Amniotic epithelial cell (primary cell): ENCODE measurements around the gene TMEM205.
A peak's percentile ranks its signal among the peaks of the same experiment; 100 is the strongest.
"Not testable (repeated sequence)": the region's sequence is repeated elsewhere in the genome, so short reads cannot be mapped to it uniquely, and the experiment has no call there.

ENCODE experiments used
- DNase-seq: peaks from one replicate; pipeline ENCODE4 v3.0.0-alpha.2; 2010; ENCODE audit warnings: low read depth

Gene TMEM205

DNA sequence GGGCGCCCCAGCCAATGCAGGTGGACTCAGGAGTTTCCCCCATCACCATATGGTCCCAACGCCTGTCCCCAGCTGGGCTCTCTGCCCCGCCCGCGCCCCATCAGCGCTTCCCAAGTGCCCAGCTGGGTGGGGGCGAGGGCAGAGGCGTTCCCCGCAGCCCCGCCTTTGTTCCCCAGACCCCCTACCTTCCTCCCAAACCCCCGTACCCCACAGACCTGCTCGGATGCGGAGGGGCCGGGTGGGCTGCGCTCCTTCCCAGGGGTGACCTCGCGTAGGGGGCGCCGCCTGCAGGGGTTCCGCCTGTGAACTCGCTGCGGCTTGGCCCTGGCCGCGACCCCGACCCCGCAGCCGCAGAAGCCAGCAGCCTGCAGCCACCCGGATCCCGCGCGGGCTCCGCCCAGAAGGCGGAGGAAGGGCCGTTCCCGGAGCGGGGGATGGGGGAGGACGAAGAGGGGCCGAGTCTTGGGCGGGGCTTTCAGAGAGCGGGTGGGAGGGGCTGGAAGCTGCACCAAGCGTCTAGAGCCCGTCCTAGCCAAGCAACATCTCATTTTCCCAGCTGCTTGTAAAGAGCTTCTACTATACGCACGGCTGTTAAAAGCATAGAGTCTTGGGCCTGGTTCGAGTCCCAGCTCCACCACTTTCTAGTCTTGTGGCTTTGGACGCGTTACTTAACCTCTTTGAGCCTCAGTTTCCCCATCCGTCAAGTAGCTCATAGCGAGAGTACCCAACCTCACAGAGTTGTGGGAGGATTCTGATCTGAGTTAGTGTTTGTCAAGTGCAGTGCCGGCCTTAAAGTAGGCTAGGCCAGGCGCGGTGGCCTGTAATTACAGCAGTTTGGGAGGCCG is 6.6 kb downstream of the TMEM205 start, which contains the start of gene RAB3D:
Gene RAB3D (minus strand): TSS at position 404 of the 845 bp plus-strand sequence. CDS start 2,258 bp downstream, outside the sequence.
- DNase-seq, result peak; percentile 89

DNA sequence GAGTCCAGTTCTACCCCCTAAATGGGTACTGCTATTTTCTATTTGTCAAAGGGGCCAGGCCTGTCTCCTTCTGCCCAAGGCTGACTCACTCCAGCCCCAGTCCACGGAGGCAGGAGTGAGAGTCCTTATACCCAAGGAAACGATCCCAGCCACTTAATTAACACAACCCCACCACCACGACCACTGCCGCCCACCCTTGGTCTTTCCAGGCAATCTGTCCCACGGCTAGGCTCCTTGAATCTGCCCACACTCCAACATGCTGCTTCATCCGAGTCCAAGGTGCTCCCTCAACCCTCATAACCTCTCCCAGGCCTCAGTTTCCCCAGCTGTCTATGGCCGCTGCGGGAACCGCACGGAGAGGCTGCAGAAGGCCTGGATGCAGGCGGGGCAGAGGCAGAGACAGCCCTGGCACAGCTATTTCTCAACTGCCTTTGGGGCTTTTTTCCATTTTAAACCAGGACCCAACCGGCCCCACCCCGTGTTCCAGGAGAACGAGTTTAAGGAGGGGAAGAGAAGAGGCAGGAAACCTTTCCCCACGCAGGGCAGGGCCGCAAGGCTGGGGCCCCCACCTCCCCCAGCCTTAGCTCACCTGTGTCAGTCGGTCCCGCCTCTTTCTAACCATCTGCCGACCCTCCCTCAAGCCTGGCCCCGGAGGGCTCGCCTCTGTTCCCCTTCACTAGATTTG is 7.4 kb downstream of the TMEM205 start:
- DNase-seq, result no peak

DNA sequence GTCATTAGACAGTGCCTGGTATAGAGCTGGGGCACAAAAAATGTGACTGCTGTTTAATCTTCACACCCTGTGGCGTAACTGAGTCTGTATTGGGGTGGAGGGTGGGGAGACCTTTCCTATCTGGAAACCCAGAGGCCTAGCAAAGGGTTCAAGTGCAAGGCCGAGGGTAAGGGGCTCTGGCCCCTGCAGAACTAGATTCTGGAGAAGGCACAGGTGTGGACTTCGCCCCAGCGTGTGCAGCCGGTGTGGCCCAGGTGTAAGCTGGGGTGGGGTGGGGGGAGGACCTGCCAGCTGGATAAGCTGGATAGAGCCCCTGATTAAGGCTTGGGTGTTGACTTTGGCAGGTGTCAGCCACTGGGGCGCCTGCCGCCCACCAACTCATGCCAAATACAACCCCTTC is 7.9 kb downstream of the TMEM205 start:
- DNase-seq, result no peak

DNA sequence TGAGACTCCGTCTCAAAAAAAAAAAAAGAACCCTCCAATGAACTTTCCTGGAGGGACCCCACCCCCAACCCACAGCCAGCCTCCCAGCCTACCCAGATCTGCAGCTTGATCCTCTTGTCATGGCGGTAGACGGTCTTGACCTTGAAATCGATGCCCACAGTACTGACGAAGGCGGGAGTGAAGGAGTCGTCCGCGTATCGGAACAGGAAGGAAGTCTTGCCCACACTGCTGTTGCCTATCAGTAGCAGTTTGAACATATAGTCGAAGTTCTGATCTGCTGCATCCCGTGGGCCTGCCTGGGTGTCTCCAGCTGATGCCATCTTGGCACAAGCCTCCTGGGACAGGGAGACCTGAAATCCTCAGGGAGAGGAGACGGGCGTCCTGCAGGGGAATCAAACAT is 9.0 kb downstream of the TMEM205 start:
- DNase-seq, result no peak

DNA sequence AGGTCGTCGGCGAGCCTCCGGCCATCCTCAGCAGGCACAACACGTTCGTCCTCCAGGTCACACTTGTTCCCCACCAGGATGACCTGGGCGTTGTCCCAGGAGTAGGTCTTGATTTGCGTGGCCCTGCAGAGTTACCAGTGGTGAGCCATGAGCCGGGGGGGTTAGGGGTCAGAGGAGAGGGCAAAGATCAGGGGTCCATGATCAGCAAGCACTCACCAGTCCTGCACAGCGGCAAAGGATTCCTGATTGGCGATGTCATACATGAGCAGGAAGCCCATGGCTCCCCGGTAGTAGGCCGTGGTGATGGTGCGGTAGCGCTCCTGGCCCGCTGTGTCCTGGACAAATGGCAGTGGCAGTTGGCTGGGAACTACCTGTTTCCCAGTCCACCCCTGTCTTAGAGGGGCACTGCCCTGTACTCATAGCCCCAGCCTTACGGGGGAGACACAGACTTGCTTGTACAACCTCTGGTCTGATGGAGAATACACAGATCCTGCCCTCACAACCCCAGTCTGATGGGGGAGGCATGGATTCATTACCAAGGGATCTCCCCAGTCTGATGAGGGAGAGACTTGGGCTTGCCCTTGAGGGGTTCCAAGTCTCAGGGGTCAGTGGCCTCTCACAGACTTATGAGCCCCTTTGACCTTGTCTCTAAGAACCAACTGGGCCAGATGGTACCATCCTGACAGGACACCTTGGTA is 10.5 kb downstream of the TMEM205 start:
- no peak for DNase-seq

DNA sequence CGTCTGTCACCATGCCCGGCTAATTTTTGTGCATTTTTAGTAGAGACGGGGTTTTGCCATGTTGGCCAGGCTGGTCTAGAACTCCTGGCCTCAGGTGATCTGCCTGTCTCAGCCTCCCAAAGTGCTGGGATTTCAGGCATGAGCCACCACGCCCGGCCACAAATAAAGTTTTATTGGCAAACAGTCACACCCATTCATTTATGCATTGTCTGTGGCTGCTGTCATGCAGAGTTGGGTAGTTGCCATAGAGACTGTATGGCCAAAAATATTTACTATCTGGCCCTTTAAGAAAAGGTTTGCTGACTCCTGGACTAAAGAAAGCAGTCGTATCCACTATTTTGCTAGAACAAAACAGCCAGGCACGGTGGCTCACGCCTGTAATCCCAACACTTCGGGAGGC is 12.2 kb downstream of the TMEM205 start:
- DNase-seq, result not testable (repeated sequence)

DNA sequence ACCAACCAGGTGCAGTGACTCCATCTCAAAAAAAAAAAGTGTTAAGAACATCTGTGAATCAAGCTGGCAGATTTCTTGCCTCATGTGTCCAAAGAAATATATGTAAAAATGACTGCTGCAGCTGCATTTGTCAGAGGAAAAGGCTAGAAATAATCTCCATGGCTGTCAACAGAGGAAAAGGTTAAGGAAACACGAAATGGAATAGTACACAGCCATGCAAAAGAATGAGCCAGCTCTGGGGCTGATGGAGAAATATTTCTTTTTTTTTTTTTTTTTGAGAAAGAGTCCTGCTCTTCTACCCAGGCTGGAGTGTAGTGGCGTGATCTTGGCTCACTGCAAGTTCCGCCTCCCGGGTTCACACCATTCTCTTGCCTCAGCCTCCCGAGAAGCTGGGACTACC is 13.2 kb downstream of the TMEM205 start:
- DNase-seq, result no peak

DNA sequence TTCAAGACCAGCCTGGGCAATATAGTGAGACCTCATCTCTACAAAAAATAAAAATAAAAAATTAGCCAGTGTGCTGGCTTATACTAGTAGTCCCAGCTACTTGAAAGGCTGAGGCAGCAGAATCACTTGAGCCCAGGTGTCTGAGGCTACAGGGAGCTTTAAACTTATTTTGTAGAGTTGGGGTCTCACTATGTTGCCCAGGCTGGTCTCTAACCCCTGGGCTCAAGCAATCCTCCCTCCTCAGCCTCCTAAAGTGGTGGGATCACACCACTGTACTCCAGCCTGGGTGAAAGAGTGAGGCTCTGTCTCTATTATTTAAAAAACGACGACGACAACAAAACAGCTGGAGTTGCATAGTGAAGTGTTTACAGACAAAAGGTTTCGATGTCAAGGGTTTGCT is 14.6 kb downstream of the TMEM205 start:
- no peak for DNase-seq

DNA sequence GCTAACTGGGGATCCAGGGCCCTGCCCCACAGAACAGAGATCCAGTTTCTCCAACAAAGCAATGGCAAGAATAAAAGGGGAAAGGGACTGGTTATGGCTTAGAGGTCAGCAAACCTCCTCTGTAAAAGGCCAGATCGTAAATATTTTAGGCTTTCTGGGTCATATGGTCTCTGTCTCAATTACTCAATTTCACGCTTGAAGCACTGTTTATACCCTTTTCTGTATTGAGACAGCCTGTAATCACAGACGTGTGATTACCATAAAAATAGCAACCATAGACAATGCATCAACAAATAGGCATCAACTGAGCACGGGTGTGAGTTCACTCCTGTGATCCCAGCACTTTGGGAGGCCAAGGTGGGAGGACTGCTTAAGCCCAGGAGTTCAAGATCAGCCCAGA is 15.9 kb downstream of the TMEM205 start:
- DNase-seq, result no peak

DNA sequence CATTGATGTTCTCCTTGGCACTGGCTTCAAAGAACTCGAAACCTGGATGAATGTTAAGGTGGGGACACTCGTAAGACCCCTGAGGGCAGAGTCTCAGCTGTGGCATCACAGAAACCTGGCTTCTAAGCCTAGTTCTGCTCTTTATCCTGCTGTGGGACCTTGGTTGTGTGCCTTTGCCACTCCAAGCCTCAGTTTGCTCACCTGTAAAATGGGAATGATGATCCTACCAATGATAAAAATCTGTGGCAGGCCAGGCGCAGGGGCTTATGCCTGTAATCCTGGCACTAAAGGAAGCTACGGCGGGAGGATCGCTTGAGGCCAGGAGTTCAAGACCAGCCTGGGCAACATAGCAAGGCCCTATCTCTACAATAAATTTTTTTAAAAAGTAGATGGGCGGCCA is 20.5 kb downstream of the TMEM205 start:
- no peak for DNase-seq

DNA sequence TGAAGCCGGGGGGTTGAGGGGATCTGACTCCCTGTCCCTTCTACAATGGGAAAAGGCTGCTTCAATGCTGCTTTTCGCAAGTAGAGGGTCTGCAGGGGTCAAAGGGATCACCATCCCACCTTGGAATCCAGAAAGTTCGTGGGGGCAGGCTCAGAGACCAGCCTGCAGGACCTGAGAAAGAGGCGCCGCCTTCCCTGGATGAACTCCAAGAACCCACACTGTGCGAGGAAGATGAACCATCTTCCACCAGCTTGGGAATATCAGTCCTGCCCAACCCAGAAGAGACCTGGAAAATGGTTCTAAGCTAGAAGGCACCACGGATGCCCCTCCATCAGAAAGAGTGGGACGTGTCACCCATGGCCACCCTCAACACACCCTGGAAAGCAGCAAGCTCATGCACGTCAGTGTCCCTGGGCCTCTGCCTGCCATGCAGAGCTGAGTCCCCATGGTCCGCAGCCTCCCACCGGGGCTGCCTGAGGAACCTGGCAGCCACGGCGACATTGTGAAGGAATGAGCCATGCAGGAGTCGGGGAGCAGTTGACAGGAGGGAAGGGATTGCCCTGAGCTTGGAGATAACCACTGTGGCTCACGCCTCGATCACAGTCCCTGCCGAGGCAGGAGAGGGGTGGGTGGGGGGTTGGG is 21.2 kb downstream of the TMEM205 start:
- DNase-seq, result peak; percentile 22

DNA sequence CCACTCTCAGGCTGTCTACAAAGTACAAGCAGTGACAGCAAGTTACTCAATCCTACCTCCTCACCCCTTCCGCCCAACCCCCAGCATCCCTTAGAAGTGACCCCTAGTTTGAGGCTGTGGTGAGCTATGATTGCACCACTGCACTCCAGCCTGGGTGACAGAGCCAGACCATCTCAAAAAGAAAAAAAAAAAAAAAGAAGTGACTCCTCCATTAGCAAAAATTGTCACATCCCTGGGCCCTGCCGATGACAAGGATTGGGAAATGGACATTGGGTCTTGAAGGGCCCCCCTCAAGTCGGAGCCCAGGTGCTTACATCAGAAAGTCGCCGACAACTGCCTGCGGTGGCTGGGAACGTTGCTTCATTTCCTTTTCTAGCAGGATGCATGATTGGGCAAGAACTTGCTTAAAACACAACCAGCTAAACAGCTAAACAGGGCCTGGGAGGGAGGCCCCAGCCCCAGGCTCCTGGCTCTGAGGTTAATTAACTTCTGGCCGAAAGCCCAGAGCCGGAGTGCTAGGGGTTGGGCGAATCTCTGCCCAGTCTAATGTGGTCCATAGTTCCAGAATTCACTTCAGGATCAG is 21.9 kb downstream of the TMEM205 start:
- DNase-seq, result peak; percentile 97

DNA sequence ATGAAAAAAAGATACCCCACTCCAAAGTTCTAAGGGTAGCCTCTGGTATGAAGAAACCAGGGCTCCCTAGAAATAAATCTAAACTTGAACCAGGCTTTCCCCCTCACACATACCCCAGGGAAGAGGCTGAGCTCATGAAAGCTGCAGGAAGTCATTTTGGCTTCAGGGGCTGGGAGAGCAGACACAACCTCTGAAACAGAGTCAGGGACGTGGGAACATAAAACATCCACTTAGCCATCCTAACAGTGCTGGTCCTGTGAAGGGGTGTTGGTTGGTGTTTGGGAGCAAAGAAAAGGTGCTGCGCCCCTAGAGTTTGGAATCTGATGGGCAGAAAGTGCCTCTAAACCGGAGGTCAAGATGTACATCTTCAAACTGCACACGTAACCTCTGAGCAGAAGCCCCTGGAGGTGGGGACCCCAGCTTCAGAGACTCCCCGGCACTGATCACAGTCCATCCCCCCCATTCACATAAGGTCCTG is 22.4 kb downstream of the TMEM205 start:
- DNase-seq, result no peak

DNA sequence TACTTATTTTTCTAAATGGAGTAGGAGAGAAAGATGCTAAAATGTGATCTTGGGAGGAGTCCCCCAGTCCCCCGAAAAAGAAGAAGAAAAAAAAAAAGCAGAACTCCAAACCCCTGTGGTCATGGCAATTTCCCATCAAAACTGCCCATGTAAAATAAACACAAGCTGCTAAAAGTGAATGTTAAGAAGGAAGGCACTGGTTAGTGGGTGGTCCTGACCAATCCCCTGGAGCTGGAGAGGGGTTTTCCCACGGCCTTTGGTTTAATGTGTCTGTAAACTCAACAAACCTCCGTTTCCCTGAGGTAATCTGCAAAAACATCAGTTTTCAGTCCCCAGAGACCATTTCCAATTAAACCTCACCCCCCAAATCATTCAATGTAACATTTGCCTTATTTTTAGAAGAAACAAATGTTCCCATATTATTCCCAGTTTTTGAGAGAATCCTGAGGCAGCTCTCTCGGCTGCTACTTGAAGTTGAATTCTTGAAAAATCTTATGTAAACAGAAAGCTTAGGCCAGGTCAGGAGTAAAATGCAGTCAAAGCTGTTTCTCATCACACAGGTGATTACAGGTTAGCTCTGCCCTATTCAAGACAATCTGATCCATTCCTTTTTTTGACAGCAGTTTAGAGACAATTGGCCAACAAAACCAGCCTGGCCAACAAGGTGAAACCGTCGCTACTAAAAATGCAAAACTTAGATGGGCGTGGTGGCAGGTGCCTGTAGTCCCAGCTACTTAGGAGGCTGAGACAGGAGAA is 23.6 kb downstream of the TMEM205 start:
- DNase-seq, result no peak

DNA sequence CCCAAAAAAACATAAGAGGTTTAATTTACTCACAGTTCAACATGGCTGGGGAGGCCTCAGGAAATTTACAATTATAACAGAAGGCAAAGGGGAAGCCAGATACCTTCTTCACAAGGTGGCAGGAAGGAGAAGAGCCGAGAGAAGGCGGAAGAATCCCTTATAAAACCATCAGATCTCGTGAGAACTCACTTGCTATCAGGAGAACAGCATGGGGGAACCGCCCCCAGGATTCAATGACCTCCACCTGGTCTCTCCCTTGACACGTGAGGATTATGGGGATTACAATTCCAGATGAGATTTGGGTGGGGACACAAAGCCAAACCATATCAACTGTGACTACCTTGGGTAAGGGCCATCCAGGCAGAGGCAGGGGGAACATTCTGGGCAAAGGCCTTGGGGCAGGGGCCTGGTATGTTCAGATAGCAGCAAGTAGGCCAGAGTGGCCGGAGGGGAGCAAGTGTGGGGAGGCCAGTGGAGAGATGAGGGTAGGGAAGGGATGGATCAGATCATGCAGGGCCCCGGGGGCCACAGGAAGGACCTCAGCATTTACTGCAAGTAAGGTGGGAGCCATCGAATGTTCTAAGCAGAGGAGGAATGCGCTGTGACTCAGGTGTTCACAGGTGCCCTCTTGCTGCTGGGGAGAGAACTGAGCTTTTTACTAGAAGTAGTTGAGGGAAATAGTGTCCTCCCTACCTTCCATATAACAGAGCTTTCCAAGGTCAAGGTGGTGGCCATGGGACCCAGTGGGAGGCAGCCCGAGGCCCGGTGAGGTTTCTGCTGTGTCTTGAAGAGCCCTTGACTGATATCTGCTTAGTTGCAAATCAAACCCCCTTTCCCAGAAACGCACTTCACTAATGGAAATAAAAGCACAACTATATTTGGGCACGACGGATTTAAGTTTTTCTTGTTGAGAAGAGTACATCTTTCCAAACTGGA is 24.6 kb downstream of the TMEM205 start:
- no peak for DNase-seq

DNA sequence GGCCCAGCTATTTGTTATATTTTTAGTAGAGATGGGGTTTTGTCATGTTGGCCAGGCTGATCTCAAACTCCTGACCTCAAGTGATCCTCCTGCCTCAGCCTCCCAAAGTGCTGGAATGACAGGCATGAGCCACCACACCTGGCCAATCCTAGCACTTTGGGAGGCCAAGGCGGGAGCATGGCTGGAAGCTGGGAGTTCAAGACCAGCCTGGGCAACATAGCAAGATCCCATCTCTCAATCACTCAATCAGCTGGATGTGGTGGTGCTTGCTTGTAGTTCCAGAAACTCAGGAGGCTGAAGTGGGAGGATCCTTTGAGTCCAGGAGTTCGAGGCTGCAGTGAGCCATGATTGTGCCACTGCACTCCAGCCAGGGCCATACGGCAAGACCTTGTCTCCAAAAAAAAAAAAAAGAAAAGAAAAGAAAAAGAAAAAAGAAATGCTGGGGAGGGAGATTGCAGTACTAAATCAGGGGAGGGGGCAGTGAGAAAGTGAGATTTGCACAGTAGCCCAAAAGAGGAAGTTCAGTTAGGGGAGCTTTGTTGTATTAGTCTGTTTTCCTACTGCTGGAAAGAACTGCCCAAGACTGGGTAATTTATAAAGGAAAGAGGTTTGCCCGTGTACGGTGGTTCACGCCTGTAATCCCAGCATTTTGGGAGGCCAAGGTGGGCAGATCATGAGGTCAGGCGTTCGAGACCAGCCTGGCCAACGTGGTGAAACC is 25.6 kb downstream of the TMEM205 start:
- DNase-seq, result not testable (repeated sequence)

DNA sequence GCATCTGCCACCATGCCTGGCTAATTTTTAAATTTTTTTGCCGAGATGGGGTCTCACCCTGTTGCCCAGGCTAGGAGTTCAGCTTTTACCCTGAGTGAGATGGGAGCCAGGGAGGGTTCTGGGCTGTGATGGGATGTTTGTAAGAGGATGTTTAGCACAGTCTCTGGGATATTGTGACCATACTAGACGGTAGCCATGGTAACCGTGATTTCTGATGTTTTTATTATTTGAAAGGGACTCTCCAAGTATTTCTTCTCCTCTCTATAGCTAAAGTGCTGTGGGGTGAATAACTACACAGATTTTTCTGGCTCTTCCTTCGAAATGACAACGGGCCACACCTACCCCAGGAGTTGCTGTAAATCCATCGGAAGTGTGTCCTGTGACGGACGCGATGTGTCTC is 39.7 kb downstream of the TMEM205 start:
- no peak for DNase-seq

DNA sequence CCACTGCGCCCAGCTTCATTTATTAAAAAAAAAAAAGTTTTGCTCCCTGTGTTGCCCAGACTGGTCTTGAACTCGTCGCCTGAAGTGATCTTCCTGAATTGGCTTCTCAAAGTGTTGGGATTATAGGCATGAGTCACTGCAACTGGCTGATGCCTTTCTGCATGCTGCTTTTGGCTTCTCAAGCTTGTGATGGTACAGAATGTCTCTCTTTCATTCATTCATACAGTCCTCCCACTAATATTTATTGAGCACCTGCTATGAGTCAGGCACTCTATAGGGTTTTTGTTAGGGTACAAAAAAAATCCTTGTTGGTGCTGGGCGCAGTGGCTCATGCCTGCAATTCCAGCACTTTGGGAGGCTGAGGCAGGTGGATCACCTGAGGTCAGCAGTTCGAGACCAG is 41.1 kb downstream of the TMEM205 start:
- peak; percentile 27 for DNase-seq

DNA sequence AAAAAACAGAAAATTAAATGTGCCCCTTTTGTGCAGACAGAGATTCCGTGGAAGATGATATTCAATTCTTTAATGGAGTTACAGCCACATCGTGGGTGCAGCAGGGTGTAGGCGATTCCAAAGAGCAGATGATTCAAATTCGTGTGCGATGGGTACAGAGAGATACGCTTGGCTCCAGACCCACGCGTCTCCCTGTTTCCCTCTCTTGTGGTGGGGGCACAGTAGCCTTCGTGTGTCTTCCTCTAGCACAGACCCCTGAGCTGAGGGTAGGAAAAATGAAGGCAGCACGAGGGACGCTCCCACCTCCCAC is 45.3 kb downstream of the TMEM205 start:
- DNase-seq, result no peak
